Measurements from ENCODE around the gene PCDHB8.
"Not testable (repeated sequence)": the region's sequence is repeated elsewhere in the genome, so short reads cannot be mapped to it uniquely, and the experiment has no call there.

Gene PCDHB8

GRCh38 chr5:141177577-141178191, at the start of gene PCDHB8:
TSS of gene PCDHB8 (plus strand) at chr5:141177790. CDS start at chr5:141178035, 245 bp downstream.
- not testable (repeated sequence) for H3K27ac ChIP-seq; H3K4me3 ChIP-seq (ENCODE audit: low read depth, low read length); H3K36me3 ChIP-seq; DNase-seq; H3K27me3 ChIP-seq (ENCODE audit: insufficient read depth, low read depth, severe bottlenecking); H3K9me3 ChIP-seq (ENCODE audit: severe bottlenecking)

- DNase-seq: peak; percentile 38
- Histone ChIP-seq H3K36me3 (no peaks in the 10 kb centered on the region), H3K9me3 (ENCODE audit: severe bottlenecking) (no peaks in the 10 kb centered on the region), H3K27me3 (ENCODE audit: insufficient read depth, low read depth, severe bottlenecking) (no peaks in the 10 kb centered on the region), H3K4me3 (ENCODE audit: low read depth, low read length) (peak within 1 kb of the TSS; percentile 40), H3K27ac (peak within 1 kb of the TSS; percentile 50; the same call in 1 of the 2 replicates)
- TF ChIP-seq CTCF (IDR thresholded peaks at IDR 0.05; ENCODE audit: low read depth, low read length): peak; percentile 63
Measured at GRCh38 chr5:141135030-141135717, 42.4 kb upstream of the PCDHB8 start, which contains the start of gene PCDHB5. TSS of gene PCDHB5 (plus strand) at chr5:141135206. CDS start at chr5:141135435, 229 bp downstream.

GRCh38 chr5:141135718-141136266, 41.8 kb upstream of the PCDHB8 start:
- DNase-seq: no peak
- Histone ChIP-seq H3K4me3 (ENCODE audit: low read depth, low read length) (peak overlapping the region; percentile 40), H3K9me3 (ENCODE audit: severe bottlenecking) (no peaks in the 10 kb centered on the region), H3K27me3 (ENCODE audit: insufficient read depth, low read depth, severe bottlenecking) (no peaks in the 10 kb centered on the region), H3K27ac (no peak overlapping the region), H3K36me3 (no peaks in the 10 kb centered on the region)
- TF ChIP-seq CTCF (IDR thresholded peaks at IDR 0.05; ENCODE audit: low read depth, low read length): no peak

- not testable (repeated sequence) for H3K27ac ChIP-seq; H3K4me3 ChIP-seq (ENCODE audit: low read depth, low read length); H3K27me3 ChIP-seq (ENCODE audit: insufficient read depth, low read depth, severe bottlenecking); H3K9me3 ChIP-seq (ENCODE audit: severe bottlenecking); H3K36me3 ChIP-seq; DNase-seq
Measured at GRCh38 chr5:141137346-141137745, 40.2 kb upstream of the PCDHB8 start.

GRCh38 chr5:141149812-141150211, 27.8 kb upstream of the PCDHB8 start, which contains the start of gene PCDHB6:
TSS of gene PCDHB6 (plus strand) at chr5:141150057. CDS start at chr5:141150258, 201 bp downstream.
- Histone ChIP-seq H3K4me3 (ENCODE audit: low read depth, low read length) (no peak within 1 kb of the TSS), H3K36me3 (no peaks in the 10 kb centered on the region), H3K9me3 (ENCODE audit: severe bottlenecking) (no peaks in the 10 kb centered on the region), H3K27me3 (ENCODE audit: insufficient read depth, low read depth, severe bottlenecking) (no peaks in the 10 kb centered on the region), H3K27ac (no peak within 1 kb of the TSS)
- DNase-seq: no peak
- no peak for TF ChIP-seq CTCF (IDR thresholded peaks at IDR 0.05; ENCODE audit: low read depth, low read length)

- Histone ChIP-seq H3K27ac (no peak overlapping the region), H3K27me3 (ENCODE audit: insufficient read depth, low read depth, severe bottlenecking) (no peaks in the 10 kb centered on the region), H3K36me3 (no peaks in the 10 kb centered on the region), H3K4me3 (ENCODE audit: low read depth, low read length) (no peak overlapping the region), H3K9me3 (ENCODE audit: severe bottlenecking) (no peaks in the 10 kb centered on the region)
- no peak for TF ChIP-seq CTCF (IDR thresholded peaks at IDR 0.05; ENCODE audit: low read depth, low read length)
- no peak for DNase-seq
Measured at GRCh38 chr5:141150224-141150992, 27.2 kb upstream of the PCDHB8 start.
